Caki2 (cell line): ENCODE results near the gene MED28. TPM values are rescaled to one million over a fixed set of nuclear protein-coding genes. Genes with fewer than 3 reads are reported as not detected.

ENCODE experiments used
- DNase-seq: peaks from one replicate; pipeline ENCODE4 v3.0.0-alpha.2; 2015; ENCODE audit warnings: low read depth
- in situ Hi-C: cut with HindIII; loops from 2 replicates; pipeline ENCODE4 v1.10.0; 2016; ENCODE audit warnings: low sequenced_read_pairs, low pct_unique_long_range_greater_than_20kb, mixed read lengths
- total RNA-seq: library from RNA; depleted of rRNA; stranded (reverse); fragments of >200 nt; shearing (Covaris generic); gene quantifications from 2 replicates; pipeline ENCODE4 v1.2.3, GENCODE V29; 2014; ENCODE audit warnings: low replicate concordance

Gene MED28
- total RNA-seq, 1 experiment from 2014 or later = 18.5 TPM

DNA sequence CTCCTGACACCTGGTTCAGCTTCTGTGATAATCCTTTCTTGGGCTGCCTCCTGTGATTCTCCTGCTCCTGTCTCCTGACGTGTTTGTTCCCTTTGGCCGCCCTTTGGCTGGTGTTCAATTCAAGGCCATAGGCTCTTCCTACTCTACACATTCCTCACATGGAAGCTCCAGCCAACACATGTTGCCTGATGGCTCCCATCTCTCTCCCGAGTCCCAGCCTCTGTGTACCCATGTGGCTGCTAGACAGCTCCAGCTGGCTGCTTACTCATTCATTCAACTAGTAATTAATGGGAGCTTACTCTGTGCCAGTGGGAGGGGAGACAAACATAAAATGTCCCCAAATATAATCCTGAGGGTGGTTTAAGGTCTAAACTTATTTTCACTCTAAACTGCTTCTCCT is 9.2 kb upstream of the MED28 start:
- in situ Hi-C loops = no loop called here
- DNase-seq = no peak

DNA sequence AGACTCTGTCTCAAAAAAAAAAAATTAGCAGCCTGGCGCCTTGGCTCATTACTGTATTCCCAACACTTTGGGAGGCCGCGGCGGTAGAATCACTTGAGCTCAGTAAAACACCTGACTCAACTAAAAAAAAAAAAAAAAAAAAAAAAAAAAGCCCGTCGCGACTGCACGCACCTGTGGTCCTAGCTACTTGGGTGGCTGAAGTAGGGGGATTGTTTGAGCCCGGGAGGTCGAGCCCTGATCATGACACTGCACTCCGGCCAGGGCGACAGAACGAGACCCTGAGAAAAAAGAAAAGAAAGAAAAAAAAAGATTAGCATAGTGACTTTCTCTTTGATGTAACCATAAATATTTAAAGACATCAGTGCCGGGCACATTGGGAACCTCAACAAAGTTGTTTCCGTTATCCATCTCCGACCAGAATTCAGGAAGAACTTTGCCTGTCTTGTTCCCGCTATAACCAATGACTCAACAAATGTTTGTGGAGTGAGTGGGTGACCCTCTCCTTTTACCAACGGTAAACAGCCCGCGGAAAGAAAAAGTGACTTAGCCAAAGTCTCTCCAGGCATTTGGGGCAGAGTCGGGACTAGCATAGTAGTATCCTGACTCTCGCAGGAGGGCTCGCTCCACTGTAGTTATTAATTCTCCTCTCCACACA is 553 bp upstream of the MED28 start:
- in situ Hi-C loops = no loop called here

DNA sequence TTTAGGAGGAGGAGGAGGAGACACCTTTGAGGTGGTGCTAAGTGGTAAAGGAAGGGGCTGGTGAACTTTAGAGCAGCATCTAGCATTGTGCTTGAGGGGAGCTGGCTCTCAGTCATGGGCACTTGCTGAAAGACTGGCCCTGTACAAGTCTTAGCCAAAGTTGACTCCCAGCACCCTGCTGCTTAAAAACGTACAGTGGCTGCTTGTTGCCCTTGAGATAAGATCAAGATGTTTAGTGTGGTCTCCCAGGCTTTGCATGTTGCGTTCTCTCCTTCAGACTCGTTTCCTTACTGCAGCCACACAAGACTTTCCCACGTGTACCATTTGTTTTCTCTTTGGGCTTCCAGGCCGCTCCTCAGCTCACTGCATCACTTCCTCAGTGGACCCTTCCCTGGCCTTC is 1.8 kb downstream of the MED28 start:
- in situ Hi-C loops = no loop called here
- no peak for DNase-seq

More for the DNA sequence above, 553 bp upstream of the MED28 start:
- DNase-seq = peak; percentile 10

DNA sequence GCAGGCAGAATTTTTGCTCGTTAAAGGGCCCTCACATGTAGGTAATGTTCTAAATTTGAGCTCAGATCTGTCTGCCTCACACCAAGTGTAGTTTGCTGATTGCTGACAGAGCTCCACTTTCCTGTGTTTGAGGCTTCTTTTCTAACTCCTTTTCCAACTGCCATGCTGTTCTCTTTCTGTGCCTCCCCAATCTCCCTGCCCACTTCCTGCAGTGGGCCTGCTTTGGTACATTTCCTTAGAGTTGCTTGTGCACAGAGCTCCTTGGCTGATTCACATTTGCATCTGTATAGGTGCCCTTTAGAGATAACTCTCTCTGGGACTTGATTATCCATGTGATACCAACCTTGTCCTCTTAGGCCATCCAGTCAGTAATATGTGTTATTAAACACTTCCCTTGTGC is 4.5 kb downstream of the MED28 start:
- DNase-seq = no peak
- in situ Hi-C loops = no loop called here

DNA sequence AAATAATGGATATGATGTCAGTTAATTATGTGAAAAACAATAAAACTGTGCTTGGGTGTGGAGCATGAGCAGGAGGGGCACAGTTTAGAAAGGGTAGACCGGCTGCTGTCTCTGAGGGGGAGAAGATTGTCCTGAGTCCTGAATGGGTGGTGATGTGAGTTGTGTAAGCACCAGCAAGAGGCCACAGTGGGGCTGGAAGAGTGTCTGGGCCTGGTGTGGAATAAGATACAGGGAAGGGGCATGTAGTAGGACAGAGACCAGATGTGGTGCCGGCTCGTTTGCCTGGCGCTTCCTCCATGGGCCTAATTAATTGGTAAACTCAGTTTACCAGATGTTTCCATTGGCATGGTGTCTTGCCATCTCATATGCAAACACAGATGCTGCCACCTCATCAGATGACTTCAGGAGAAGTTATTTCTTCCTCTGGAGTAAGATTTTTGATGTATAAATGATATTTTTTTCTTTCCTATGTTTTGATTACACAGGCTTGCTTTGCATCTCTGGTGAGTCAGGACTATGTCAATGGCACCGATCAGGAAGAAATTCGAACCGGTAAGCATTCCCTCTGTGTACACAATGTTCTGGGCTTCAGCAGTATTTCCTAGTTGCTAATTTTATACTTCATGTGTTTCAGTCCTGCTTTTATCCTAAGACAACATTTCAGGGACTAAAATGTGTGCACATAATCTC is 5.1 kb downstream of the MED28 start:
- DNase-seq = no peak
- in situ Hi-C loops = no loop called here

DNA sequence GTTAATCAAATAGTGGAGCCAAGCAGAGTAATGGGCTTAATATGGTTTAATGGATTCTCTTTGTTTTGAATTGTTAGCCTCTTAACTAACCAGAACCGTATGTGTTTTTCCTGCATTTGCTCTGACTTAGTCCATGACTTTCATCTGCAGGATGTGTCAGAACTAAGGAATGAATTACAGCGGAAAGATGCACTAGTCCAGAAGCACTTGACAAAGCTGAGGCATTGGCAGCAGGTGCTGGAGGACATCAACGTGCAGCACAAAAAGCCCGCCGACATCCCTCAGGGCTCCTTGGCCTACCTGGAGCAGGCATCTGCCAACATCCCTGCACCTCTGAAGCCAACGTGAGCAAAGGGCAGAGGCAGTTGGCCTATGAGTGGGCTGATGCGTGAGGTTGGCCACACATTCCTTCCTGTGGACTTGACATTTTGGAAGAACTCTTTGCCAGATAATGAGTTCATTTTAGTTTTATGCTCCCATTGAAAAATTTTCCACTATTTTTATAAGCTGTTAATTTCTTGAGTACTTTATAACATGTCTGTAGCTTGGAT is 9.1 kb downstream of the MED28 start:
- in situ Hi-C loops = no loop called here
- no peak for DNase-seq

DNA sequence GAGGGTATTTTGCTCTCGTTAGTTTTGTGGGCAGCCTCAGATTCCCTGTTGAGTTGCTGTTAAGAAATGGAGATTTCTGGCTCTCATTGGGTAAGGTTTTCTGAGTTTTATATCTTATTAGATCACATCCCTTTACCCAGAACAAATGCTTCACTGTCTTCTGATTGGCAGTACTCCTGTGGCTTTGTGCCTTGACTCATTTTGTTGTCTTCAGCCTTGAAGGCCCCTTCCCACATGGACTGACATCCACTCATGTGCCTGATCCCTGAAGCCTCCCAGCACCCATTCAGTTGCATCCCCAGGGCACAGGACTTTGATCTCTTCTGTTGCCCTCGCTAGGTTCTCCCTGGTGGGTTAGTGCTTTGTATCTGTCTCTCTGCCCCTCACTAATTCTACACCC is 10.4 kb downstream of the MED28 start:
- in situ Hi-C loops = no loop called here

DNA sequence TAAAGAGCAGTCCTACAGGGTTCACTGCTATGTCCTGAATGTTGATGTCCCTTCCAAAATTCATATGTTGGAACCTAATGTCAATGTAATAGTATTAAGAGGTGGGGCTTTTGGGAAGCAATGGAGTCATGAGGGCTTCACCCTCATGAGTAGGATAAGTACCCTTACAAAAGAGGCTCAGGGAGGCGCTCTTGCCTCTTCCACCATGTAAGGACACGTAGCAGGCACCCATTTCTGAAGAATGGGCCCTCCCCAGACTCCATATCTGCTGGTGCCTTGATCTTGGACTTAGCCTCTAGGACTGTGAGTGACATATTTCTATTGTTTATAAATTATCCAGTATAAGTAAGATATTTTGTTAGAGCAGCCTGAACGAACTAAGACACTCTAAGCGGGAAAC is 15.8 kb downstream of the MED28 start:
- DNase-seq = no peak
- in situ Hi-C loops = no loop called here

More for the DNA sequence above, 10.4 kb downstream of the MED28 start:
- DNase-seq = no peak

DNA sequence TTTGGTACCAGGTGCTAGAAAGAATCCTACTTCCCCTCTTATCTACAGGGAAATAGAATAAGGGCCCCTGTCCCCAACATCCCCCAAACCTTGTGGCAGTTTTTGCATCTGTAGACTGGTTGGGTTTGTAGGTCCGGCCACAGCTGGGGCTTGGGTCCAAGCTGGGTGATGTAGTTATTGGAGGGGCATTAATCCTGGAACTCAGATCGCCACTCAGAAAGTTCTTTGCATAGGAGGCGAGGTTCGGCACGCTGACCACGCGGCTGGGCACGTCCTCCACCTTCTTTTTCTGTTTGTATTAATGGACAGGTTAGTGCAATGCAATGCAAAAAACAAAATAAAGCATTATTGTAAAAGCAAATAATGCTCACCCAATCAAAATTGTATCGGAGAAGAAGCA is 19.2 kb downstream of the MED28 start:
- in situ Hi-C loops = no loop called here
- no peak for DNase-seq

DNA sequence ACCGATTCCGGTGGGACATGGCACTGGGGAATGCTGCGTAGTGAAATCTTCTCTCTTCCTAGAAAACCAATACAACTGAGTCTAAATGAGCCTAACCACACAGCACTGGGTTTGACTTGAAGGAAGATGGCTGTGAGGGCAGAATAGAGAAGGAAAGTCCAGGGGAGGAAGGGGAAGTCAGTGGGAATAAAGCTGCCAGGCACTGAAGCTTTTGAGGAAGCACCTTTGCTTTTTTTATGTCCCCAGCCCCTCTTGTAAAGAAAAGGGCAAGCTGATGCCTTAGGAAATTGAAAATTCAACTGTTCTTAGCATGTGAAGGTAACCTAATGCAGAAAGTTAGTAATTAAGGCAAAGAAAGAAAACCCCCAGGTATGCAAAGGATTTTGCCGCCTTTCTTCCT is 20.6 kb downstream of the MED28 start:
- in situ Hi-C loops = no loop called here

DNA sequence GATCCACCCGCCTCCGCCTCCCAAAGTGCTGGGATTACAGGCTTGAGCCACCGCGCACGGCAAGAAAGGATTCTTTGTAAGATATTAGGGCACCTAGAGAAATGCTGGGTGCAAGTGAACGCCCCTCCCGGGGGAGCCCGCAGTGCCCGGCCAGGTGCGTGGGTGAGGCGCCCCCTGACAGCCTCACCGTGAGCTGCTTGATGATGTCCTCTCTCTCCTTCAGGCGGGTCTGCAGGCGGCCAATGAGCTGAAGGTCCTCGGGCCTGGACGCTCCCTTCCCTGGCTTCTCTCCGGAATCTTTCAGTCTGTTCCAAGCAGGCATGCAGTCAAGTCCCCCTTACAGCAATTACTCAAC is 21.9 kb downstream of the MED28 start:
- DNase-seq = no peak
- in situ Hi-C loops = no loop called here

More for the DNA sequence above, 20.6 kb downstream of the MED28 start:
- DNase-seq = no peak

DNA sequence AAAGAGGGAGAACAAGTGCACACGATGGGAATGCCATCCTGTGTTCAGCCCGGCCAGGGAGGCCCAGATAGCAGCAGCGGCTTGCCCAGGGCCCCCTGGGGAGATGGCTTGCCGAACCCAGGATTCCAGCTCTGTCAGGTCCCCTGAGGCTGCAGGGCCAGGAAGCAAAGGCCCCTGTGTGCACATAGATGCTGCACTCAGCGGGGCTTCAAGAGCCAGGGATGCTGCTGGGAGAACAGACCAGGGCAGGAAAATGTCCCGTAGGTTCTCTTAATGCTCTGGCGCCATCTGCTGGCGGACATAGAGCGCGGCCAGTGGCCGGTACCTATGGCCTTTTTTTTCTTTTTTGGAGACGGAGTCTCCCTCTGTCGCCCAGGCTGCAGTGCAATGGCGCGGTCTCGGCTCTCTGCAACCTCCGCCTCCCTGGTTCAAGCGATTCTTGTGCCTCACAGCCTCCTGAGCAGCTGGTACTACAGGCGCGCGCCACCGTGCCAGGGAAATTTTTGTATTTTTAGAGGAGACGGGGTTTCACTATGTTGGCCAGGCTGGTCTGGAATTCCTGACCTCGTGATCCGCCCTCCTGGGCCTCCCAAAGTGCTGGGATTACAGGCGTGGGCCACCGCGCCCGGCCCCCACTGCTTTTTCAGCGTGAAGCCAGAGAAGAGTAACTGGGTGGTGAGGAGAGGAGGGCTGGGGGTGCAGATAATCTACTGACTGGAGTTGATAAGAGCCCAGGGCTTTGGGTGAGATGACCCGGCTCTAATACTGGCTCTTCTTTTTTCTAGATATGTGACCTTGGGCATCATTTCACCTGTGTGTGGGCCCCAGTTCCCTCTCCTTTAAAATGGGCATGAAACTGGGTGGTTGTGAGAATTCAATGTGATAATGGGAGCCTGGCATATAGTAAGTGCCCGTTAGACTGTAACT is 22.5 kb downstream of the MED28 start:
- in situ Hi-C loops = no loop called here
- DNase-seq = peak; percentile 55

DNA sequence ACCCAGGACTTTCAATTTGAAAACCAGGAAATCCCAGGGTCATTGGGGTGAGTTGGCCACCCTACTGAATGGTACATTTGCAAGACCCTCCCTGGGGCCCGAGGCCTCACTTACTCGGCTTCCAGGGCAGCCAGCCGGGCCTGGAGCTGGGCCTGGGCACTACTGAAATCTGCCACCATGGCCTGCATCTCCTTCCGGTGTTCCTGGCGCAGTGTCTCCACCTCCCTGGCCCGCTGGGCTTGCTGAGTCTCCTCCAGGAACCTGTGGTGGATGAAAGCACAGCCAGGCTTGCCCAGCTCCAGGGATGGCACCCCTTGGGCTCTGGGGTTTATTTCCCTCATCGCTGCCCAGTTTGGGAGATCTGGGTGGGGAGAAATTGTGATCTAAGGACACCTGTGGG is 24.7 kb downstream of the MED28 start:
- no peak for DNase-seq
- in situ Hi-C loops = no loop called here

DNA sequence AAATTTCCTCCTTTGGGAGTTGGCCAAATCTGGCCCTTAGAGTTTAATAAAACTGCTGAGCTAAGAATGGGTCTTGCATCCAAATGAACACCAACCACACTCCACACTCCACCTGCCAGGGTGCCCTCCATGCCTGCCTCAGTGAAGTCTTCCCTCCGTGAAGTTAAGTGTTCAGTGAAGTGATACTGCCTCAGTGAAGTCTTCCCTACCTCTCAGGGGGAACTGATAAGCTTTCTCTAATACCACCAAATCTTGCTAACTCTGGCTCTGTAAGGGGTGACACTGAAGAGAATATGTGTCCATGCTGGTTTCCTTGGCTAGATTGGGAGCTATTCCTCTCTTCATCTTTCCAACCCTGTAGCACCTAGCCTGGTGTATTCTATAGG is 27.9 kb downstream of the MED28 start:
- no peak for DNase-seq
- in situ Hi-C loops = no loop called here

DNA sequence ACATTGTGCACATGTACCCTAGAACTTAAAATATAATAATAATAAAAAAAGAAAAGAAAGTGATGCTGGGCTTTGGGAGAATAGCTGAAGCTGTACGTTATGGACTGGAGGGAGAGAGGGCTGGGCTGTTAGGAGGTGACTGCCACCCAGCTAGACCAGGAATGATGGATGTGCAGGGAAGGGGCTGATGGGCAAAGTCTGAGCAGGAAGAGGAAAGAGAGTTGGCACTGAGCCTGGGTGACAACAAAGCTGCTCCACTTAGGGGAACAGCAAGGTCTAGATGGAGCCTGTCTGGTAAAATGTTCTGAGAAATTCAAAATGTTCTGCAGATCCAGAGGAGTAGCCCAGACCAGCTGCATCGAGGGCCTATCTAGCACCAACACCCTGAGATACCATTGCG is 32.3 kb downstream of the MED28 start:
- no peak for DNase-seq
- in situ Hi-C loops = no loop called here

DNA sequence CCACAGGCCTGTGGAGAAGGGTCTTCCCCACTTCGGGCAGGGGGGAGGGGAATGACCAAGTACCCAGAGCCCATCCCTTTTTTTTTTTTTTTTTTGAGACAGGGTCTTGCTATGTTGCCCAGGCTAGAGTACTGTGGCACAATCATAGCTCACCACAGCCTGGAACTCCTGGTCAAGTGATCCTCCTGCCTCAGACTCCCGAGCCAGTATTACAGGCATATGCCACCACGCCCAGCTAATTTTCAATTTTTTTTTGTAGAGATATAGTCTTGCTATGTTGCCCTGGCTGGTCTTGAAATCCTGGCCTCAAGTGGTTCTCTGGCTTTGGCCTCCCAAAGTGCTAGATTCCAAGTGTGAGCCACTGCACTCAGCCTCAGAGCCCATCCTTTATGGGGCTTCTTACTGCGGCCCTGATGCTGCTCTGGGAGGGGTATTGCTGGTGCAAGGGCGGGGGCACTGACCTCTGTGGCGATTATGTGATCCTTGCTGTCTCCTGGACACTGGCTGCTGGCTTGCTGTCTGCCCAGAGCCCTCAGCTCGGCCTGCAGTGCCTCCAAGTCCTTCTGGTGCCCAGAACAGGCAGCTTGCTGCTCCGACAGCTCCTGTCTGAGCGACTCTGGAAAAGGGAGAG is 32.9 kb downstream of the MED28 start:
- DNase-seq = no peak
- in situ Hi-C loops = no loop called here

DNA sequence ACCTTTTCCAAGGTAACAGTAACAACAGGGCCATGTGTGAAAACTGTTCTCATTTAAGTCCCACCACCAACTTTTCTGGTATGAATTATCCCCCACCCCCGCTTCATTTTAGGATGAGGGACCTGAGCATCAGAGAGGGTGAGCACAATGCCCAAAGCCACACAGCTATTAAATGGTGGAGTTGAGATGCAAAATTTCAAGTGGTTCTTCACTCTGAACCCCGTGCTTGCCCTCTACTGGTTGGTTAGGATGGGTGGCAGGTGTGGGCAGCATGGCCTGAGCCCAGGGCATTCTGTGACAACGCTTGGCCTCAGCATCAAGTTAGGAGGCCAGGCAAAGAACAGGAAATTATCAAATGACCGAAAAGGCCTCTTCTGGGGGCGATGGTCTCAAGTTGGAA is 33.5 kb downstream of the MED28 start:
- in situ Hi-C loops = no loop called here
- no peak for DNase-seq

DNA sequence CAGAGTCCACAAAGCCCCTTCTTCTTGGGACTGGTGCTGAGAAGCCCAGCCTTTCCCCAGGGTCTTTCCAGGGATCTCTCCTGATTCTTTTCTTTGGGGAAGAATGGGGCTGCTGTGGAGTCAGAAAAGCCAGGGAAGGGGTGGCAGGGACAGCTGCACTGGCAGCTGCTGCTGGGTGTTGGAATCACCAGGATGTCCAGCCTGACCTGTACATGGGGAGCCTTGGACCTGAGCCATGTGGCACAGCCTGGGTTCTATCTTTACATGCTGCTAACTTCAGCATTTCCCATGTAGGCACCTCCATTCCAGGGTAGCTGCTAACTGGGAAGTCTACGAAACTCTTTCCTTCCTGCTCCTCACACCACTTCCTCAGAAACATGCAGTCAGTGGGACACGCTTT is 36.0 kb downstream of the MED28 start:
- DNase-seq = no peak
- in situ Hi-C loops = no loop called here

DNA sequence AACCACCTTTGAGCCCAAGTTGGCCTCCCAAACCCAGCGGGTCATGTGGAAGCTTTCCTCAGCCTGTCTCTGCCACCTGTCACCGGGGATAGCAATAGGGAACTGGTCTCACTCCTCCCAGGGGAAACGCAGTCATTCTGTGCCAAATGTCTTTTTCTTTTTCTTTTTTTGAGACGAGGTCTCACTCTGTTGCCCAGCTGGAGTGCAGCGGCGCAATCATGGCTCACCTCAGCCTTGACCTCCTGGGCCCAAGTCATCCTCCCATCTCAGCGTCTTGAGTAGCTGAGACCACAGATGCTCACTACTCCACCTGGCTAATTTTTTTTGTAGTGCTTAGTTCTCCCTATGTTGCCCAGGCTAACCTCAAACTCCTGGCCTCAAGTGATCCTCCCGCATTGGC is 40.3 kb downstream of the MED28 start:
- in situ Hi-C loops = no loop called here
- no peak for DNase-seq
